MM.1S (cell line): ENCODE results near the gene KL.

Experiments used
- DNase-seq: peaks from one replicate; pipeline ENCODE4 v3.0.0-alpha.2; 2015
- H2AFZ ChIP-seq: fragments of 300-600 bp; sonication (generic); 2 replicates; pipeline ENCODE4 v1.6.0; 2016; ENCODE audit warnings: antibody characterized with exemption, low read length
- H3F3A ChIP-seq: fragments of 300-600 bp; sonication (generic); 2 replicates; pipeline ENCODE4 v1.6.1; 2016; ENCODE audit warnings: mild to moderate bottlenecking, antibody characterized with exemption, low read length, moderate library complexity, mixed read lengths; ENCODE audit not compliant: insufficient read depth
- H3K27ac ChIP-seq: fragments of 300-600 bp; sonication (generic); 2 replicates; pipeline ENCODE4 v1.5.1; 2016; ENCODE audit warnings: mild to moderate bottlenecking, low read length
- H3K27me3 ChIP-seq: fragments of 300-600 bp; sonication (generic); replicated peaks from 2 replicates; pipeline ENCODE4 v1.6.0; 2016; ENCODE audit warnings: low read length; ENCODE audit not compliant: insufficient read depth
- H3K36me3 ChIP-seq: fragments of 300-600 bp; sonication (generic); replicated peaks from 2 replicates; pipeline ENCODE4 v1.6.1; 2016; ENCODE audit warnings: mild to moderate bottlenecking, low read length, mixed read lengths; ENCODE audit not compliant: insufficient read depth
- H3K4me1 ChIP-seq: fragments of 300-600 bp; sonication (generic); 2 replicates; pipeline ENCODE4 v1.6.1; 2016; ENCODE audit warnings: low read length, mixed read lengths
- H3K4me2 ChIP-seq: fragments of 300-600 bp; sonication (generic); 2 replicates; pipeline ENCODE4 v1.6.0; 2016; ENCODE audit warnings: low read depth, low read length
- H3K4me3 ChIP-seq: fragments of 300-600 bp; sonication (generic); 2 replicates; pipeline ENCODE4 v1.5.1; 2016; ENCODE audit warnings: low read length, mixed read lengths
- H3K79me2 ChIP-seq: fragments of 300-600 bp; sonication (generic); 2 replicates; pipeline ENCODE4 v1.6.1; 2016; ENCODE audit warnings: mixed run types, low read length, mixed read lengths
- H3K9ac ChIP-seq: fragments of 300-600 bp; sonication (generic); 2 replicates; pipeline ENCODE4 v1.6.1; 2016; ENCODE audit warnings: low read length, mixed read lengths
- H3K9me2 ChIP-seq: fragments of 300-600 bp; sonication (generic); replicated peaks from 2 replicates; pipeline ENCODE4 v1.6.1; 2016; ENCODE audit warnings: mild to moderate bottlenecking, low read length, mixed read lengths; ENCODE audit not compliant: insufficient read depth
- H3K9me3 ChIP-seq: fragments of 300-600 bp; sonication (generic); replicated peaks from 2 replicates; pipeline ENCODE4 v1.6.1; 2016; ENCODE audit warnings: mild to moderate bottlenecking, low read length, mixed read lengths; ENCODE audit not compliant: insufficient read depth
- H4K20me1 ChIP-seq: fragments of 300-600 bp; sonication (generic); 2 replicates; pipeline ENCODE4 v1.6.1; 2016; ENCODE audit warnings: mild to moderate bottlenecking, low read length, moderate library complexity, mixed read lengths; ENCODE audit not compliant: insufficient read depth
- CTCF ChIP-seq: fragments of 300-600 bp; sonication (generic); IDR thresholded peaks from 2 replicates; pipeline ENCODE4 v1.5.1; 2016; ENCODE audit warnings: antibody characterized with exemption, low read length, mixed read lengths
- EZH2 ChIP-seq: fragments of 300-600 bp; sonication (generic); optimal IDR thresholded peaks from 2 replicates; pipeline ENCODE3; 2017; ENCODE audit warnings: low read depth, mild to moderate bottlenecking, antibody characterized with exemption, low read length, mixed read lengths
- EZH2phosphoT487 ChIP-seq: fragments of 300-600 bp; sonication (generic); IDR thresholded peaks from 2 replicates; pipeline ENCODE4 v1.6.1; 2018; ENCODE audit warnings: antibody characterized with exemption, low read length

KL gene

DNA sequence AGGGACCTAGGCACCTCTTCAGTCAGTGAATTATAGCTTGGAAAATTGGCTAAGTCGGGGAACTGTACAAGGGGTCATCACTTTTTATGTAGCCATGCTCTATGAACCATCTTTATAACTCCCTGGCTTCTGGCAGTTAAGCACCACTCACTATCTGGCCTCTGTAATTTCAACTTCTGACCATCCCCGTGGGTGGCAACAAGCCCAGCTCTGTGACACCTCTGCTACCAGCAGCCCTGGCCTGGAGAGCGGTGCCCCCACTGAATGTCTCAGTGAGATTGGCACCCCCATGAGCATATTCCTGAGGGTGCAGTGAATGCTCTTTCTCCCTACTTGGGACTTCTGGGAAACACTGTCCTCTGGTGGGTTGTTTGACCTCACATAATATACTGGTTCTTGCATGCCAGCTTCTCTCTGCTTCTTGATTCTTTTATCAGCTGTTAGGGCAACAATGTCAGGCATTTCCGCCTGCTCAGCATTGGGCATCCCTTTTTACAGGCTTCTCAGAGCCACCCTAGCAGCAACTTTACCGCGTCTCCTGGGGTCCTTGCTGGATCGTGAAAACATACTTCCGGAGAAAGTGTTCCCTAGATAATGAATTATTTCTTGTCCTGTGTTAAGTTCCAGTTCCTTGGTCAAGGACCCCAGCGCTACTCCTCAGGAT, 10.4 kb downstream of the KL start:
- TF ChIP-seq CTCF (no peak), EZH2phosphoT487 (no peak), EZH2 (no peak)
- Histone ChIP-seq H3F3A (no peaks in the 10 kb centered on the region), H3K79me2 (no peaks in the 10 kb centered on the region), H3K27me3 (no peaks in the 10 kb centered on the region), H3K9me3 (no peaks in the 10 kb centered on the region), H3K9me2 (no peaks in the 10 kb centered on the region), H4K20me1 (no peaks in the 10 kb centered on the region), H3K4me1 (no peaks in the 10 kb centered on the region), H2AFZ (no peak overlapping the region), H3K36me3 (no peaks in the 10 kb centered on the region), H3K4me3 (no peak overlapping the region), H3K9ac (no peak overlapping the region), H3K4me2 (no peak overlapping the region), H3K27ac (no peak overlapping the region)
- DNase-seq, result no peak

DNA sequence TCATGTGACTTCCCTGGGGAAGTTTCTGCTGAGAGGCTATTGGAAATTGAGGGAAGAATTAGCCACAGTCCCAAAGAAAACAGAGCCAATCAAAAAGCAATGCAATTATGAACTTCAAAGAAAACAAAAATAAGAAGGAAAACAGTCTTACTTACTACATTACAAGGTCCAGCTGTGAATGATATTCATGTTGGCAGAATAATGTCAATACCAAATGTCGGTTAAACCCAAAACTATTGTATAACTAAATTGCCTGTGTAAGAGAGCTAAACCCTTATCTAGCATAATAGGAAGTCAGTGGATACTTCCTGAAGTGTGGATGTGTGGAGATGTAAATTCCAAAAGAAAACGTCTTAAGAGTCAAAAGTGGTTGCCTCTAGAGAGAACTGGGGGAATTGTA, 12.4 kb downstream of the KL start:
- no peak overlapping the region for H3K9ac ChIP-seq
- no peaks in the 10 kb centered on the region for H3K79me2 ChIP-seq
- H3K9me3 ChIP-seq, result no peaks in the 10 kb centered on the region
- H3K36me3 ChIP-seq, result no peaks in the 10 kb centered on the region
- H3F3A ChIP-seq, result no peaks in the 10 kb centered on the region
- TF ChIP-seq EZH2 (no peak), CTCF (no peak), EZH2phosphoT487 (no peak)
- no peaks in the 10 kb centered on the region for H3K9me2 ChIP-seq
- no peaks in the 10 kb centered on the region for H3K4me1 ChIP-seq
- H3K4me3 ChIP-seq, result no peak overlapping the region
- no peaks in the 10 kb centered on the region for H3K27me3 ChIP-seq
- no peak overlapping the region for H3K27ac ChIP-seq
- no peak overlapping the region for H2AFZ ChIP-seq
- no peak for DNase-seq
- H4K20me1 ChIP-seq, result no peaks in the 10 kb centered on the region
- no peak overlapping the region for H3K4me2 ChIP-seq

GRCh38 chr13:33031277-33031676, 15.1 kb downstream of the KL start:
- H2AFZ ChIP-seq, result no peak overlapping the region
- DNase-seq, result no peak
- no peaks in the 10 kb centered on the region for H3K36me3 ChIP-seq
- TF ChIP-seq EZH2phosphoT487 (no peak), CTCF (no peak), EZH2 (no peak)
- H4K20me1 ChIP-seq, result no peaks in the 10 kb centered on the region
- H3K9me2 ChIP-seq, result no peaks in the 10 kb centered on the region
- H3K79me2 ChIP-seq, result no peaks in the 10 kb centered on the region
- H3K9ac ChIP-seq, result no peak overlapping the region
- H3K9me3 ChIP-seq, result no peaks in the 10 kb centered on the region
- H3F3A ChIP-seq, result no peaks in the 10 kb centered on the region
- no peaks in the 10 kb centered on the region for H3K4me1 ChIP-seq
- no peak overlapping the region for H3K27ac ChIP-seq
- no peaks in the 10 kb centered on the region for H3K27me3 ChIP-seq
- no peak overlapping the region for H3K4me3 ChIP-seq
- H3K4me2 ChIP-seq, result no peak overlapping the region
